ENCODE results near the gene TSFM.
"Not testable (repeated sequence)": the region's sequence is repeated elsewhere in the genome, so short reads cannot be mapped to it uniquely, and the experiment has no call there.

TSFM gene

DNA sequence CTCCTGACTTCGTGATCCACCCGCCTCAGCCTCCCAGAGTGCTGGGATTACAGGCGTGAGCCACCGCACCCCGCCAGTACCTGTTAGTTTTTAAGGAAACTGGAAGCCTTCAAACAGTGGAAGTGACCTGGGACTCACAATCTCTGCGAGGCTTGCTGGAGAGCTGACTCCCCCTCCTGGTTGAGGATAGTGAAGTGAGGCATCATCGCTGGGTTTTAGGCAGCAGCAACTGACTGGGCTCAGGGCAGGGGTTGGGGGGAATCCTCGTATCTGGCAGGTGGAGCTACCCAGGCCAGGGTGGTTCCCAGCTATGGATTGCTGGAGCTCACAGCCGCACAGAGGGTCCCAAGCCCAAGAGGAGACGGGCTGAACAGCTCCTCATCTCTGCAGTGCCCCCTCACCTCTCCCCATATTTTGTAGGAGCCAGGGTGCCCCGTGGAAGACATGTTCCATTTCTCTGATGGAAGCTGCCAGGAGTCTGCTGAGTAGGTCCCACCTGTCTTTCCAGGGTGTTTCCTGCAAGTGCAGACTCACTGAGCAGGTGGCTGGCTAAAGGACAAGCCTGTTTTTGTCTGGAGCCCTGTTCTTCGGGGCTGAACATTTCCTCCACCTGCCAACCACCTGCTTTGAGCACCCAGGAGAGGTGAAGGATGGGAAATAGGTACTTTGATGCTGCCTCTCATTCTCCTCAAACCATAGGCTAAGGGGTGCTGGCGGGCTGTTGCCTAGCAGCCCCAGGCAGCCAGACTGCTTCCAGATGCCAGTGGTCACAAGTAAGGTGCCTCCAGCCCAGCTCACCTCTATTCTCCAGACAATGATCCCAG lies 32.8 kb downstream of the TSFM start:
- no peak for DNase-seq (ENCODE audit: low spot score)

DNA sequence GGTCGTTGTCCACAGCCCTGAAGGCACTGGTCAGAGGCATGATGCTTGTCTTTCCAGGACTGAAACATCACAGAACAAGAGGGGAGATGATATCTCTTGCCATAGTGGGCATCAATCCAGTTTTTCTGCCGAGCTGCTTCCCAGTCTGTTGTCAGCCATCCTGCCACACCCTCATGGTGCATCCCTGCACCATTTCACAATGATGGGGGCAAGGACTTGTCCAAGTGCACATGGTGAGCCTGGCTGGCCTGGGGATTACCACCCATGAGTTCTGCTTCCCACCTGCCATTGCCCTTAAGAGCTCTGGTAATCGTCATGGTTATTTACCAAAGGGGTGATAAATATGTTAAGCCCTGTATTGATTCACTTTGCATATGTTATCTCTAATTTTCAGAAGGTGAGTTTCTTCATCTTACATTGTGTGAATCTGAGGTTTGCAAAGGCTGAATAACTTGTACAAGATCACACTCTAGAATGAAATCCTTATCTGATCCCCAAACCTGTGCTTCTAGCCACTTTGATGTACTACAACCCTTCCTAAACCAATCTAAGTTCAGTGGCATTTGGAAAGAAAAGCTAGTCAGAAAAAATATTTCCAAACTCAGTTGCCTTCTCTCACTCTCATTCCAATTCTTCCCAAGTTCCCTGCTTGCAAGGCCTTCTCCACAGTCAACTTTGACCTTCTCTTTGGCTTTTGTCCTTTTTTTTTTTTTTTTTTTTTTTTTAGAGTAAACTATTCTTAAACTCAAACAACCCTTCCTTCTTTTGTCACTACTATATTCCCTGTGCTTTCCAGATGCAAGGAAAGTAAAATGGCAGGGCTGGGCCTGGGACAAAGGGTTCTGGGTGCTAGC lies 33.6 kb downstream of the TSFM start:
- DNase-seq (ENCODE audit: low spot score), result no peak

- DNase-seq (ENCODE audit: low spot score), result no peak
Observed at GRCh38 chr12:57816855-57817151, 34.2 kb downstream of the TSFM start.

GRCh38 chr12:57817261-57817989 lies 34.8 kb downstream of the TSFM start:
- no peak for DNase-seq (ENCODE audit: low spot score)

GRCh38 chr12:57817990-57818331 lies 35.4 kb downstream of the TSFM start:
- DNase-seq (ENCODE audit: low spot score), result not testable (repeated sequence)

- DNase-seq (ENCODE audit: low spot score), result not testable (repeated sequence)
Observed at GRCh38 chr12:57820119-57820518, 37.5 kb downstream of the TSFM start.

- not testable (repeated sequence) for DNase-seq (ENCODE audit: low spot score)
Observed at GRCh38 chr12:57821015-57821414, 38.4 kb downstream of the TSFM start.

DNA sequence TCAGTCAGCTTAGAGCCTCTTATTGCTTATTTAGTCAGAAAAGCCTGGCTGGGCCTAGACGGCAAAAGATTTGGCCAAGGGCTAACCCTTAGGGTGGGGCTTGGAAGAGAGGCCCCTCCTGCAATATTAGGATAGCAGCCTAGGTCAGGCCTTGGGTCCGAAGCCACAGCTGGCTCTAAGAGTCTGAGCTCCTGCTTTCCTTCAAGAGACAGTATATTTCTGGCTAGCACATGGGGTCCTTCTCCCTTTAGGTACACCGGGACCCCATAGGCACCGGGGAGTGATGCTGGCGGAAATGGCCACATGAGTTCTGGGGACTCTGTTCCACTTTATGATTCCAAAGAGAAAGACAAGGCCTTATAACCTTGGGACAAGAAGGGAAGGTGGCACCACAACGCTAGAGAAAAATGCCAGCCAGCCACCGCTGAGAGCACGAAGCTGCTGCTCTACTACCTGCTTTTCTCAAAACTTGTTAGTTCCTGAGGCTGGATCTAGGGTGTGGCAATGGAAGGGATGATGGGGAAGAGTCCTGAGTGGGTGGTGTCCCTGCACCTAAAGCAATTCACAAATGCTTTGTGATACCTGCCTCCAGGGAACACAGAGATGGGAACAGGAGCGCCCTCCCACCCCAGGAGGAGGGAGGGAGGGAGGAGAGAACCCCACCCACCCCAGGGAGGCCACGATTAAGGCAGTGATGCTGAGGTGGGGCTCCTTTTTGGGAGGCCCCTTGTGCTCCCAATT lies 39.1 kb downstream of the TSFM start:
- no peak for DNase-seq (ENCODE audit: low spot score)

DNA sequence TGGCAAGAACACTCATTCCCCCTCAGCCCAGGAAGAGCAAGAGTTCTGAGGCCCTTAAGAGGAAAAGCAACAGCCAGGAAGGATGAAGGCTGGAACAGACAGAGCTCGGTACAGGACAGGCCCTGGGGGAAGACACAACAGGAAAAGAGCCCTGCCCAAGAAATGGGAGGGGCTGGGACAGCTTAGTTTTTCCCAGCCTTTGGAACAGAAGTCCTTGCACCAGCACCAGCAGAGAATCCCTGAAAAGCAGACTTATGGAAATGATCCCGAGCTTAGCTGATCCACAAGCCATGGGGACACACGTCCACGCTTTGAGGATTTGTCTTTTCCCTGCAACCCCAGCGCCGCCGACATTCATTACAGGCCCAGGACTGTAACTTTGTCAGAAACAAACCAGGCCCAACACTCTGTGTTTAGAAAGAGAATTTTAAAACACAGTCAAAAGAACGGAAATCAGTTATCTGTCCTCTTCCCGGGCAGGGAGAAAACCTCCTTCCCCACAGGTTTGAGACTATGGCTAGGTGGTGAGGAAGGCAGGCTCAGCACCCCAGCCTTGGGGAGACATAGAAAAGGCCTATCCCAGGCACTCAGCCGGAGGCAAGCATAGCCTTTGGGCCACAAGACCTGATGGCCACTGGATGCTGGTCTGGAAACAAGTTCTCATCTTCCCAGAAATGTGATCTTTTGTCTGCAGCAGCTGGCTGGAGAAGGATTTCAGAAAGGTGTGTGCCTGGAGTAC lies 40.0 kb downstream of the TSFM start:
- no peak for DNase-seq (ENCODE audit: low spot score)

- DNase-seq (ENCODE audit: low spot score), result no peak
Observed at GRCh38 chr12:57823131-57823907, 40.7 kb downstream of the TSFM start.

GRCh38 chr12:57823908-57824640 lies 41.5 kb downstream of the TSFM start:
- no peak for DNase-seq (ENCODE audit: low spot score)

DNA sequence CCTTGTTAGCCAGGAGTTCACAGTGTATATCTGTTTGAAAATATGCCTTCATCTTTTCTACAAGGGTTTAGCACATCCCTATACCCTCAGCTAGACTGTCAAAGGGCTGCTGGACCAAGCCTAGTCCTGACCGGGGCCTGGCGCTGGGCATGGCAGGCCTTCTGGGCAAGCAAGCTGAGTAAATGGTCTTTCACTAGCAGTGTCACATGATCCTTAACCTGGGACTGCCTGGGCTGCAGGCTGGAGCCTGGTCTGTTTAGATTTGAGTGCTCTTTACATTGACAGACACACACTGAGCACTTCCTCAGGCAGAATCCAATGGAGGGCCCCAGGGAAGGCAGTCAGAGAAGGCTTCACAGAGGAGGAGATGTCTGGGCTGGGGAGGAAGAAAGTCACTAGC lies 42.9 kb downstream of the TSFM start:
- no peak for DNase-seq (ENCODE audit: low spot score)

GRCh38 chr12:57826400-57826799 lies 43.8 kb downstream of the TSFM start:
- DNase-seq (ENCODE audit: low spot score), result no peak

DNA sequence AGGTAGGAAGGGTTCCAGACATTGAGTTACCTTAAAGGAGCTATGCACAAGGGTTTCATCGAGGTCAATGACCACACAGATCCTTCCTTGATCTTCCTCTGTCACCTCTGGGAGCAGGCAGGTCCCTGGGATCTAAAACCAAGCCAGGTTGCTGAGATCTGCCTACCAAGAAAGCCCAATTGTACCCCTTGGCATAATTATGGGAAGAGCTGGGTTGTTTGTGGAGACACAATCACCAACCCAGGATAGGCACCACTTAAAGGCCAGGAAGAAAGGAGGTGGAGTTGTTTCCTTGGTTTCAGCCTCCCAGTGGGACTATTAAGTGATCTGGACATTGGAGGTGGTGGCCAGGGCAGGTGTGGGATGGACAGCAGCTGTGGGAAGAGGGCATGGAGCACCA lies 44.4 kb downstream of the TSFM start:
- no peak for DNase-seq (ENCODE audit: low spot score)

- DNase-seq (ENCODE audit: low spot score), result no peak
Observed at GRCh38 chr12:57829025-57829777, 46.6 kb downstream of the TSFM start.

- DNase-seq (ENCODE audit: low spot score), result no peak
Observed at GRCh38 chr12:57830393-57830792, 47.8 kb downstream of the TSFM start.

- no peak for DNase-seq (ENCODE audit: low spot score)
Observed at GRCh38 chr12:57832966-57833365, 50.4 kb downstream of the TSFM start.

DNA sequence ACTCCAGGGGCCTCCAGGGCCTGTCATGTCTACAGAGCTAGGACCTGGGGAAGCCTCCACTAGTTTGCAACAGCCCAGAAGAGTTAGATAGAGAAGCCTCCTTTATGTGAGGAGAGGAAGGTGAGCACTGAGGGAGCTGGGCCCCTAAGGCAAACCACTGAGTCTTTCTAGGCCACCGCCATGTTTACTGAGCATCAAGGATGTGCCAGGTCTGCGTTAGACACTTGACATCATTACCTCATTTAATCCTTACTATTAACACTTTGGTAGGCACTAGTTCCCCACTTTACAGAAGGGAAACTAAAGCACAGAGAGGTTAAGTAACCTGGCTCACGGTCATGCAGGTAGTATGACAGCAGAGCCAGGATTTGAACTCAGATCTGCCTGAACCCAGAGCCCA lies 51.1 kb downstream of the TSFM start:
- no peak for DNase-seq (ENCODE audit: low spot score)
